Astrocyte of the spinal cord (primary cell): Measurements from ENCODE around the gene EIF3D.
"Not testable (repeated sequence)": the region's sequence is repeated elsewhere in the genome, so short reads cannot be mapped to it uniquely, and the experiment has no call there.

Experiments used
- DNase-seq: peaks from one replicate; pipeline ENCODE4 v3.0.0; 2011; ENCODE audit warnings: low read depth, low spot score
- H3K4me3 ChIP-seq: 2 replicates; pipeline ENCODE4 v1.5.1; 2011; ENCODE audit warnings: low read depth, mild to moderate bottlenecking, low read length, moderate library complexity
- CTCF ChIP-seq: IDR thresholded peaks from 2 replicates; pipeline ENCODE4 v1.5.1; 2012; ENCODE audit warnings: low read depth, mild to moderate bottlenecking, low read length, inconsistent platforms
- in situ Hi-C: cut with HindIII; loops from 2 replicates; pipeline ENCODE4 v1.10.0; 2017; ENCODE audit warnings: low sequenced_read_pairs

Gene EIF3D

GRCh38 chr22:36546092-36546804 is 17.3 kb upstream of the EIF3D start:
- H3K4me3 ChIP-seq = no peak overlapping the region
- in situ Hi-C loops = no loop called here
- TF ChIP-seq CTCF = peak; percentile 62
- DNase-seq = peak; percentile 47

DNA sequence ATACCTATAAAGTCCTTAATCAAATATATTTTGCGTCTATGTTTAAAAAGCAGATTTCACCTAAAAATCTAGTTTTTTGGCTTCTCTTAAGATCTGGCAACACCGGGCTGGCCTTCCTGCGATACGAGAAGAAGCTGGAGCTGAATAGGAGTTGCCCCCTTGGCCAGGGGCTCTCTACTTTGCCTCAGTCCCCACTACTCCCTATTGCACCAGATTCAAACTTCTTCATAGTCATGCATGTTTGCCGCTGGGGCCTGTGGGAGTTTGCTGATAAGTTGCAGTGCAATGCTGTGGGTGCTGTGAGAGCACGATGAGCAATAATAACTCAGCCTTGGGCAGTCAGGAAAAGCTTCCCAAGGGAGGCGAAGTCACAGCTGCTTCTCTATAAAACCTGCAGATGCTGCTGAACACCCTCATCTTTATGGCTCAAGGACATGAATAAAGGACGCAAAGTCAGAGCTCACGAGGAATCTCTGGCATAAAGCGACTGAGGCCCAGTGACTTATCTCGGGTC is 15.2 kb upstream of the EIF3D start:
- in situ Hi-C loops = no loop called here
- no peak for DNase-seq
- no peak overlapping the region for H3K4me3 ChIP-seq
- TF ChIP-seq CTCF = no peak

- in situ Hi-C loops = no loop called here
- TF ChIP-seq CTCF = no peak
- DNase-seq = peak; percentile 87
- no peak overlapping the region for H3K4me3 ChIP-seq
Measured at GRCh38 chr22:36541831-36542411, 13.0 kb upstream of the EIF3D start.

DNA sequence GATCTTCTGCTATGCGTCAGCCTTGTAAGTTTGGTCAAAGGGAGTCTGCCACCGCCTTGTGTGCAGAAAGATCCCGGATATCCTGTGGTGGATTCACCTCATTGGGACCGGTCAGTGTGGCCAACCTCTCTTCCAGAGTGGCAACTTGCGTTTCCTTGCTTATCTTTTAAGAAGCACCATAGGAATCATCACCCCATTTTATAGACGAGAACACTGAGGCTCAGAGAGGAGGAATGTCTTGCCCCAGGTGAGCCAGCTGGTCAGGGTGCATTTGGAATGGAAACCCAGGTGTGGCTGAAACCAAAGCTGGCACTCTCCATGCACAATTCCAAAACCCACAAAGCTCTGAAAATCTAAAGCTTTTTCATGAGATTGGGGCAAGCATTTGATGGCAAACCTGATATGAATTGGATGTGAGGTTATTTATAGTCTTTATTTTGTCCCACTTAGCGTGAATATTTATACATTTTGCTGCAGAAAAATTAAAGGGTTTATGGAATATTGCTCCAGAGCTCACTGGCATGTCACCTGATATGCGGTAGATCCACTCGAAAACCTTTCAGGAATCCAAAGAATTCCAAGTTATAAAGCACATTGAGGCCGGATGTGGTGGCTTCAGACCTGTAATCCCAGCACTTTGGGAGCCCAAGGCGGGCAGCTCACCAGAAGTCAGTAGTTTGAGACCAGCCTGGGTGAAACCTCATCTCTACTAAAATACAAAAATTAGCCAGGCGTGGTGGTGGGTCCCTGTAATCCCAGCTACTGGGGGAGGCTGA is 12.1 kb upstream of the EIF3D start:
- no peak overlapping the region for H3K4me3 ChIP-seq
- TF ChIP-seq CTCF = no peak
- in situ Hi-C loops = no loop called here
- peak; percentile 6 for DNase-seq

DNA sequence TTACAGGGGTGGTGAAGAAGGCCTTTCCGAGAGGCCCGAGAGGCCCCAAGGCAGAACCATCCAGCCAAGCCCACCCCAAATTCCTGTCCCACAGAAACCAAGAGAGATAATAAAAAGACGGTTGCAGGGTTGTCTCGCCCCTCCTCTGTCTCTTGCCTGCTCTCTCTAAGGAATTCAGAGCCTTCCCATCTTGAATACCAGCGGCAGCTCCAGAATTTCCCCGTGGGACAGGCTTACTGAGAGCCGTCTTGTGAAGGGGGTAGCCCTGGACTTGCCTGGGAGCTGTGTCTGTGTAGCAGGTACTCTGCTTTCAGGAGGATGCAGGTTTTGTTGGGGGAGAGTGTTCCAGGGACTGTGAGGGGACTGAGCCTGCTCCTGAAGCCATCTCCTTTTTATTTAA is 9.6 kb upstream of the EIF3D start:
- H3K4me3 ChIP-seq = no peak overlapping the region
- in situ Hi-C loops = no loop called here
- TF ChIP-seq CTCF = no peak
- no peak for DNase-seq

GRCh38 chr22:36536717-36537116 is 7.8 kb upstream of the EIF3D start:
- in situ Hi-C loops = no loop called here
- no peak for DNase-seq
- H3K4me3 ChIP-seq = no peak overlapping the region
- no peak for TF ChIP-seq CTCF

DNA sequence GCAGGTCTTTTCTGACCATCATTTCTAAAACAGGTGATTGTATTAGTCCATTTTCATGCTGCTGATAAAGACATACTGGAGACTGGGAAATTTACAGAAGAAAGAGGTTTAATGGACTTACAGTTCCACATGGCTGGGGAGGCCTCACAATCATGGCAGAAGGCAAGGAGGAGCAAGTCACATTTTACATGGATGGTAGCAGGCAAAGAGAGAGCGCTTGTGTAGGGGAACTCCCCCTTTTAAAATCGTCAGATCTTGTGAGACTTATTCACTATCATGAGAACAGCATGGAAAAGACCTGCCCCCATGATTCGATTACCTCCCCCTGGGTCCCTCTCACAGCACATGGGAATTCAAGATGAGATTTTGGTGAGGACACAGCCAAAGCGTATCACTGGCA is 4.4 kb upstream of the EIF3D start:
- DNase-seq, in situ Hi-C loops, H3K4me3 ChIP-seq: not testable (repeated sequence)
